Smooth muscle cell (in vitro differentiated cells): ENCODE measurements around the gene GM2A. TPM values are rescaled to one million over a fixed set of nuclear protein-coding genes. Genes with fewer than 3 reads are reported as not detected.
"Not testable (repeated sequence)": the region's sequence is repeated elsewhere in the genome, so short reads cannot be mapped to it uniquely, and the experiment has no call there.

Experiments used
- DNase-seq: peaks from one replicate; lab custom pipeline; 2025; ENCODE audit not compliant: unreplicated experiment; lab: John Stamatoyannopoulos, UW
- H2AFZ ChIP-seq: fragments of 200-600 bp; sonication (generic); 2 replicates; pipeline ENCODE4 v1.6.0; 2016; ENCODE audit warnings: antibody characterized with exemption, low read depth, mild to moderate bottlenecking
- H3F3A ChIP-seq: fragments of 200-600 bp; sonication (generic); 2 replicates; pipeline ENCODE4 v1.6.0; 2017; ENCODE audit warnings: antibody characterized with exemption, low read depth
- H3K27ac ChIP-seq: fragments of 200-600 bp; sonication (generic); 2 replicates; pipeline ENCODE4 v1.5.1; 2016; ENCODE audit warnings: low read depth, mild to moderate bottlenecking
- H3K27me3 ChIP-seq: fragments of 200-600 bp; sonication (generic); 2 replicates; pipeline ENCODE4 v1.6.1; 2016; ENCODE audit warnings: low read depth, mild to moderate bottlenecking
- H3K36me3 ChIP-seq: fragments of 200-600 bp; sonication (generic); 2 replicates; pipeline ENCODE4 v1.5.1; 2016; ENCODE audit warnings: low read depth
- H3K4me1 ChIP-seq: fragments of 200-600 bp; sonication (generic); 2 replicates; pipeline ENCODE4 v1.5.1; 2016; ENCODE audit warnings: low read depth
- H3K4me2 ChIP-seq: fragments of 200-600 bp; sonication (generic); 2 replicates; pipeline ENCODE4 v1.6.0; 2016; ENCODE audit warnings: mild to moderate bottlenecking
- H3K4me3 ChIP-seq: fragments of 200-600 bp; sonication (generic); 2 replicates; pipeline ENCODE4 v1.5.1; 2016; ENCODE audit warnings: mild to moderate bottlenecking
- H3K79me2 ChIP-seq: fragments of 200-600 bp; sonication (generic); 2 replicates; pipeline ENCODE4 v1.6.0; 2016; ENCODE audit warnings: low read depth, mild to moderate bottlenecking
- H3K9ac ChIP-seq: fragments of 200-600 bp; sonication (generic); 2 replicates; pipeline ENCODE4 v1.6.0; 2016; ENCODE audit warnings: low read depth
- H3K9me3 ChIP-seq: fragments of 200-600 bp; sonication (generic); replicated peaks from 2 replicates; pipeline ENCODE4 v1.5.1; 2016; ENCODE audit warnings: low read depth
- H4K20me1 ChIP-seq: fragments of 200-600 bp; sonication (generic); 2 replicates; pipeline ENCODE4 v1.6.0; 2016; ENCODE audit warnings: low read depth
- WGBS: methylation state at CpG from one replicate; pipeline ENCODE4 v1.1.7; 2016; ENCODE audit warnings: low lambda C conversion rate; 5-methylcytosine and 5-hydroxymethylcytosine counted together
- polyA plus RNA-seq: library from polyadenylated mRNA; unstranded; fragments of >200 nt; fragmentation: Nextera tagmentation; extraction: Ambion mirVana; gene quantifications from 2 replicates; pipeline ENCODE4 v1.2.1, GENCODE V29; 2016
- total RNA-seq: library from RNA; depleted of rRNA; stranded (reverse); fragments of >200 nt; gene quantifications from 2 replicates; pipeline ENCODE4 v1.2.3, GENCODE V29; 2014
- TF ChIP-seq, protein P1 (sequence below): fragments of 200-600 bp; sonication (generic); IDR thresholded peaks from 2 replicates; pipeline ENCODE4 v1.5.1; 2017; ENCODE audit warnings: borderline replicate concordance, mild to moderate bottlenecking, antibody characterized with exemption; ENCODE audit not compliant: insufficient read depth, poor library complexity, severe bottlenecking

GM2A gene
- total and polyA plus RNA-seq, 2 experiments from 2014 or later, result 16.3 to 36.1 TPM

DNA sequence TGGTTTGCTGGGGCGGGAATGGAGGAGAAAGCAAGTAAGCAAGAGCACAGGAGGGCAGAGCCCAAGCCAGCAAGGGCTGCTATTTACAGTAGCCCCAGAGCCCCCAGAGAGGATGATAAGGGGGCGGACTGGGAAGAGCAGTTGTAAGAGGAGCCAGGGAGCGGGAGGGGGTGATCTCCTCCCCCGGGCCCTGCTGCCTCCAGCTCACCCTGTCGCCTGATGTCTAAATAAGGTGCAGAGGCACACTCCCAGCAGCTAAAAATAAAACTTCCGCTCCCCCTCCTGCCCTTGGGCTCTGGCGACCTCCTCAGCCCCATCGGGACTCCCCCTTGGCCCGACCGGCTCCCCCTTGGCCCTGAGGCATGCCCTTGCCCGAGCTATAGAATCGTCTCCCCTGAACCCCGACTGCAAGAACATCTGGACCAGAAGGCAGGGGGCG is 14.7 kb upstream of the GM2A start:
- H3F3A ChIP-seq, result no peaks in the 10 kb centered on the region
- no peak overlapping the region for H3K4me2 ChIP-seq
- H4K20me1 ChIP-seq, result no peaks in the 10 kb centered on the region
- H3K4me1 ChIP-seq, result no peaks in the 10 kb centered on the region
- no peak overlapping the region for H3K9ac ChIP-seq
- no peak overlapping the region for H3K4me3 ChIP-seq
- H3K36me3 ChIP-seq, result no peaks in the 10 kb centered on the region
- no peaks in the 10 kb centered on the region for H3K79me2 ChIP-seq
- H3K27me3 ChIP-seq, result no peaks in the 10 kb centered on the region
- no peak for DNase-seq
- WGBS, result 69% methylated on average over 14 of the region's 14 CpGs
- H2AFZ ChIP-seq, result no peak overlapping the region
- TF ChIP-seq, protein P1, sequence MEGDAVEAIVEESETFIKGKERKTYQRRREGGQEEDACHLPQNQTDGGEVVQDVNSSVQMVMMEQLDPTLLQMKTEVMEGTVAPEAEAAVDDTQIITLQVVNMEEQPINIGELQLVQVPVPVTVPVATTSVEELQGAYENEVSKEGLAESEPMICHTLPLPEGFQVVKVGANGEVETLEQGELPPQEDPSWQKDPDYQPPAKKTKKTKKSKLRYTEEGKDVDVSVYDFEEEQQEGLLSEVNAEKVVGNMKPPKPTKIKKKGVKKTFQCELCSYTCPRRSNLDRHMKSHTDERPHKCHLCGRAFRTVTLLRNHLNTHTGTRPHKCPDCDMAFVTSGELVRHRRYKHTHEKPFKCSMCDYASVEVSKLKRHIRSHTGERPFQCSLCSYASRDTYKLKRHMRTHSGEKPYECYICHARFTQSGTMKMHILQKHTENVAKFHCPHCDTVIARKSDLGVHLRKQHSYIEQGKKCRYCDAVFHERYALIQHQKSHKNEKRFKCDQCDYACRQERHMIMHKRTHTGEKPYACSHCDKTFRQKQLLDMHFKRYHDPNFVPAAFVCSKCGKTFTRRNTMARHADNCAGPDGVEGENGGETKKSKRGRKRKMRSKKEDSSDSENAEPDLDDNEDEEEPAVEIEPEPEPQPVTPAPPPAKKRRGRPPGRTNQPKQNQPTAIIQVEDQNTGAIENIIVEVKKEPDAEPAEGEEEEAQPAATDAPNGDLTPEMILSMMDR, result no peak
- no peak overlapping the region for H3K27ac ChIP-seq
- H3K9me3 ChIP-seq, result no peaks in the 10 kb centered on the region

DNA sequence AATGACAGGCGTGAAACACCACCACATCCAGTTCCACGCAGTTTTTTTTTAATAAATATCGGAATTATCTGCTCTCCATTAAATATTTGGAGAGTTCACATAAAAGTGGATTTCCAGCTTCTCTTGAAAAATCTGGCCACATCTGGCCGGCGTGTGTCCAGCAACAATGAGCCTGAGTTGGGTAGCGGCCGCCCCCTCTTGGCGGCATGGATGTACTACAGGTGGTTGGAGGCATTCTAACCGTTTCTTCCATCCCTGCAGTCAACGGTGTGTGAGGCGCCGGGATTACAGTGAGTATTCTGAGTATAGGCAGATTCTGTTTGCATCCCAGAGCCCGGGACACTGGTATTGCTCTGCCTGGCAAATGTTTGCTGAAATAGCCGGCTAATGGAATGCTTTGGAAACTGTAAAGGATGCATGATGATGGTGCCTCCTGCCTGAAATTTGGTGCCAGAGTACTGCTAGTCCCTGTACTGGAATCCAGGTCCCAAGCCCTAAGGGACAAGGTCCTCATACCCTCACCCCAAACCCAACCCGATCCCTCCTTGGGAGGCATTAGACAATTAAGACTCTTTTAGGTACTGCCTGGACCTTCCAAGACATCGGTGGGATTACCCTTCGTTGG is 13.6 kb upstream of the GM2A start:
- TF ChIP-seq, protein P1, result peak; percentile 56
- no peak overlapping the region for H3K27ac ChIP-seq
- no peaks in the 10 kb centered on the region for H4K20me1 ChIP-seq
- no peaks in the 10 kb centered on the region for H3K9me3 ChIP-seq
- no peak overlapping the region for H3K9ac ChIP-seq
- H3K4me3 ChIP-seq, result no peak overlapping the region
- no peaks in the 10 kb centered on the region for H3K4me1 ChIP-seq
- H3K27me3 ChIP-seq, result no peaks in the 10 kb centered on the region
- H2AFZ ChIP-seq, result no peak overlapping the region
- no peaks in the 10 kb centered on the region for H3F3A ChIP-seq
- WGBS, result 65% methylated on average over 17 of the region's 17 CpGs
- H3K79me2 ChIP-seq, result no peaks in the 10 kb centered on the region
- no peak for DNase-seq
- H3K4me2 ChIP-seq, result no peak overlapping the region
- H3K36me3 ChIP-seq, result no peaks in the 10 kb centered on the region

- not testable (repeated sequence) for H3K27ac ChIP-seq, H3F3A ChIP-seq, H3K27me3 ChIP-seq, H3K4me3 ChIP-seq, H3K9me3 ChIP-seq, H3K79me2 ChIP-seq, H4K20me1 ChIP-seq, H3K9ac ChIP-seq, H2AFZ ChIP-seq, H3K4me2 ChIP-seq, H3K36me3 ChIP-seq, DNase-seq, H3K4me1 ChIP-seq
- 89% methylated on average over 10 of the region's 10 CpGs for WGBS
Observed at GRCh38 chr5:151240268-151240835, 12.6 kb upstream of the GM2A start.

GRCh38 chr5:151240924-151241635 is 11.9 kb upstream of the GM2A start:
- H3K4me2 ChIP-seq, result no peak overlapping the region
- no peaks in the 10 kb centered on the region for H3K4me1 ChIP-seq
- H3K9me3 ChIP-seq, result no peaks in the 10 kb centered on the region
- no peaks in the 10 kb centered on the region for H3K36me3 ChIP-seq
- no peak overlapping the region for H2AFZ ChIP-seq
- no peaks in the 10 kb centered on the region for H4K20me1 ChIP-seq
- no peak for DNase-seq
- H3F3A ChIP-seq, result no peaks in the 10 kb centered on the region
- H3K9ac ChIP-seq, result no peak overlapping the region
- H3K27ac ChIP-seq, result no peak overlapping the region
- TF ChIP-seq, protein P1, result no peak
- H3K79me2 ChIP-seq, result no peaks in the 10 kb centered on the region
- H3K4me3 ChIP-seq, result no peak overlapping the region
- H3K27me3 ChIP-seq, result no peaks in the 10 kb centered on the region
- 93% methylated on average over 2 of the region's 2 CpGs for WGBS
